ENCODE data around the gene ARHGEF7.

- TF ChIP-seq CTCF (conservative IDR thresholded peaks at IDR 0.05; ENCODE audit: low read length), result no peak
- no peak for TF ChIP-seq EZH2phosphoT487 (IDR thresholded peaks at IDR 0.05; ENCODE audit: borderline replicate concordance, low read depth, low read length)
Observed at GRCh38 chr13:111120913-111121312, 5.8 kb downstream of the ARHGEF7 start.
